IMR-90 (cell line): Measurements from ENCODE around the gene GRIN2D.

Experiments used
- BHLHE40 ChIP-seq: fragments of 150-350 bp; IDR thresholded peaks from 2 replicates; pipeline ENCODE4 v1.6.1; 2016; ENCODE audit warnings: mild to moderate bottlenecking, low read depth, low read length
- MAFK ChIP-seq: IDR thresholded peaks from 2 replicates; pipeline ENCODE4 v1.6.1; 2012; ENCODE audit warnings: low read depth, low read length, improper control_type of control experiment
- NFE2L2 ChIP-seq: fragments of 150-350 bp; IDR thresholded peaks from 2 replicates; pipeline ENCODE4 v1.6.1; 2016; ENCODE audit warnings: low read depth, mild to moderate bottlenecking, low read length
- POLR2A ChIP-seq: IDR thresholded peaks from 2 replicates; pipeline ENCODE4 v1.6.1; 2012; ENCODE audit warnings: mild to moderate bottlenecking, low read depth, low read length
- RAD21 ChIP-seq: IDR thresholded peaks from 2 replicates; pipeline ENCODE4 v1.6.1; 2012; ENCODE audit warnings: low read length, improper control_type of control experiment
- TF ChIP-seq, protein P1 (sequence below): conservative IDR thresholded peaks from 2 replicates; pipeline ENCODE4 v1.5.1; 2012; ENCODE audit warnings: mild to moderate bottlenecking, low read depth, low read length, improper control_type of control experiment
- TF ChIP-seq, protein P2 (sequence below): fragments of 150-350 bp; IDR thresholded peaks from 2 replicates; pipeline ENCODE4 v1.6.1; 2017; ENCODE audit warnings: mild to moderate bottlenecking, antibody characterized with exemption, low read length, low read depth

DNA sequence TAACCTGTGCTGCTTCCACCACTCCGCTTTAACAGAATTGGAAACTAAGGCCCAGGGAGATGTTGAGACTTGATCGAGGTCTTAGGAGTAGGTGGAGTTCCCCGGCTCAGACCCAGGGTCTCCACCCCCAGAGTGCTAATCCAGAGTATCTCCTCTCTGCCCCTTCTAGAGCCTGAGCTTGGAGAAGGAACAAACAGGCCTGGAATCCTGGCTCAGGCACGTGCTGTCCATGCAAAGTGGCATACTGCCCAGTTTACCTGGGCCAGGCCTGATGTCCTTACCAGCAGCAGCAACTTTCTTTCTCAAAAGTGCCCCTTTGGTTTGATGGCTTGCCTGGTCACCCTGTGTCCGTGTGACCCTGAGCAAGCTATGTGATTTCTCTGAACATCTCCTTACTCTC, 25.6 kb upstream of the GRIN2D start:
- TF ChIP-seq POLR2A (no peak), BHLHE40 (no peak), NFE2L2 (no peak), MAFK (no peak), RAD21 (no peak)
- TF ChIP-seq, protein P1, sequence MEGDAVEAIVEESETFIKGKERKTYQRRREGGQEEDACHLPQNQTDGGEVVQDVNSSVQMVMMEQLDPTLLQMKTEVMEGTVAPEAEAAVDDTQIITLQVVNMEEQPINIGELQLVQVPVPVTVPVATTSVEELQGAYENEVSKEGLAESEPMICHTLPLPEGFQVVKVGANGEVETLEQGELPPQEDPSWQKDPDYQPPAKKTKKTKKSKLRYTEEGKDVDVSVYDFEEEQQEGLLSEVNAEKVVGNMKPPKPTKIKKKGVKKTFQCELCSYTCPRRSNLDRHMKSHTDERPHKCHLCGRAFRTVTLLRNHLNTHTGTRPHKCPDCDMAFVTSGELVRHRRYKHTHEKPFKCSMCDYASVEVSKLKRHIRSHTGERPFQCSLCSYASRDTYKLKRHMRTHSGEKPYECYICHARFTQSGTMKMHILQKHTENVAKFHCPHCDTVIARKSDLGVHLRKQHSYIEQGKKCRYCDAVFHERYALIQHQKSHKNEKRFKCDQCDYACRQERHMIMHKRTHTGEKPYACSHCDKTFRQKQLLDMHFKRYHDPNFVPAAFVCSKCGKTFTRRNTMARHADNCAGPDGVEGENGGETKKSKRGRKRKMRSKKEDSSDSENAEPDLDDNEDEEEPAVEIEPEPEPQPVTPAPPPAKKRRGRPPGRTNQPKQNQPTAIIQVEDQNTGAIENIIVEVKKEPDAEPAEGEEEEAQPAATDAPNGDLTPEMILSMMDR: no peak
- TF ChIP-seq, protein P2, sequence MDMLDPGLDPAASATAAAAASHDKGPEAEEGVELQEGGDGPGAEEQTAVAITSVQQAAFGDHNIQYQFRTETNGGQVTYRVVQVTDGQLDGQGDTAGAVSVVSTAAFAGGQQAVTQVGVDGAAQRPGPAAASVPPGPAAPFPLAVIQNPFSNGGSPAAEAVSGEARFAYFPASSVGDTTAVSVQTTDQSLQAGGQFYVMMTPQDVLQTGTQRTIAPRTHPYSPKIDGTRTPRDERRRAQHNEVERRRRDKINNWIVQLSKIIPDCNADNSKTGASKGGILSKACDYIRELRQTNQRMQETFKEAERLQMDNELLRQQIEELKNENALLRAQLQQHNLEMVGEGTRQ: no peak
